ENCODE data around the gene MYO7A. TPM values are rescaled to one million over a fixed set of nuclear protein-coding genes. Genes with fewer than 3 reads are reported as not detected.

Gene MYO7A
- polyA plus RNA-seq, 3 donors = 2.7 to 6.1 (median 3.1) TPM

- DNase-seq (ENCODE audit: extremely low read depth in 1 of 11, low read depth in 9 of 11, low spot score in 4 of 11) = no peak
Measured at GRCh38 chr11:77141034-77141433, 13.0 kb downstream of the MYO7A start.

- DNase-seq (ENCODE audit: extremely low read depth in 1 of 11, low read depth in 9 of 11, low spot score in 4 of 11) = no peak
Measured at GRCh38 chr11:77141475-77141874, 13.4 kb downstream of the MYO7A start.

- no peak for DNase-seq (ENCODE audit: extremely low read depth in 1 of 11, low read depth in 9 of 11, low spot score in 4 of 11)
Measured at GRCh38 chr11:77142091-77142975, 14.3 kb downstream of the MYO7A start.

- no peak for DNase-seq (ENCODE audit: extremely low read depth in 1 of 11, low read depth in 9 of 11, low spot score in 4 of 11)
Measured at GRCh38 chr11:77143405-77144020, 15.5 kb downstream of the MYO7A start.

GRCh38 chr11:77144196-77144856 is 16.3 kb downstream of the MYO7A start:
- DNase-seq (ENCODE audit: extremely low read depth in 1 of 11, low read depth in 9 of 11, low spot score in 4 of 11) = no peak

GRCh38 chr11:77144857-77145428 is 16.9 kb downstream of the MYO7A start:
- DNase-seq (ENCODE audit: extremely low read depth in 1 of 11, low read depth in 9 of 11, low spot score in 4 of 11) = no peak

- DNase-seq (ENCODE audit: extremely low read depth in 1 of 11, low read depth in 9 of 11, low spot score in 4 of 11) = no peak
Measured at GRCh38 chr11:77146261-77147035, 18.4 kb downstream of the MYO7A start.

- DNase-seq (ENCODE audit: extremely low read depth in 1 of 11, low read depth in 9 of 11, low spot score in 4 of 11) = no peak
Measured at GRCh38 chr11:77147036-77147315, 18.9 kb downstream of the MYO7A start.

DNA sequence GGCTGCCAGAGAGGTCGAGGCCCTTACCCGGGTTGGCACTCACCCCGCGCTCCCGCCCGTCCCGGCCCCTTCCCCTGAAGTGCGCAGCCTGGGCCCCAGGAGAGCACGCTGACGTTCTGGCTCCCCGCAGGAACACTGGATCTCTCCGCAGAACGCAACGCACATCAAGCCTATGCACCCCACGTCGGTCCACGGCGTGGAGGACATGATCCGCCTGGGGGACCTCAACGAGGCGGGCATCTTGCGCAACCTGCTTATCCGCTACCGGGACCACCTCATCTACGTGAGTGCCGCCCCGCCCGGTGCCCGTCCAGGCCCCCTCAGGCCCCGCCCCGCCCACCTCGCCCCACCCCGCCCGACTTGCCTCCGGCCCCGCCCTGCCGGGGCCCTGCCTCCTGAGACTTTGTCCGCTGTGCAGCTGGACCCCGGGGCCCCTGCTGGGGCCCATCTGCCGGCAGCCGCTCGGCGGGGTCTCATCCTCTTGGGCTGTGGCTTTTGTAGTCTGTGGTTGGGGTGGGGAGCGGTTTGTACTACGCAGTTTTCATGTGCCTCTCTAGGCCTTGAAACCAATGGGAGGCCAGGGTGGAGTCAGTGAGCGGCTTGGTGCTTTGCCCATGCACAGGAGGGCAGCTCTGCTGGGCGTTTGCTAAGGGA is 19.7 kb downstream of the MYO7A start:
- DNase-seq (ENCODE audit: extremely low read depth in 1 of 11, low read depth in 9 of 11, low spot score in 4 of 11) = no peak

GRCh38 chr11:77148963-77149715 is 21.1 kb downstream of the MYO7A start:
- no peak for DNase-seq (ENCODE audit: extremely low read depth in 1 of 11, low read depth in 9 of 11, low spot score in 4 of 11)

GRCh38 chr11:77149716-77150392 is 21.8 kb downstream of the MYO7A start:
- DNase-seq (ENCODE audit: extremely low read depth in 1 of 11, low read depth in 9 of 11, low spot score in 4 of 11) = no peak

- DNase-seq (ENCODE audit: extremely low read depth in 1 of 11, low read depth in 9 of 11, low spot score in 4 of 11) = no peak
Measured at GRCh38 chr11:77150836-77151235, 22.8 kb downstream of the MYO7A start.

- no peak for DNase-seq (ENCODE audit: extremely low read depth in 1 of 11, low read depth in 9 of 11, low spot score in 4 of 11)
Measured at GRCh38 chr11:77151804-77152509, 23.9 kb downstream of the MYO7A start.

DNA sequence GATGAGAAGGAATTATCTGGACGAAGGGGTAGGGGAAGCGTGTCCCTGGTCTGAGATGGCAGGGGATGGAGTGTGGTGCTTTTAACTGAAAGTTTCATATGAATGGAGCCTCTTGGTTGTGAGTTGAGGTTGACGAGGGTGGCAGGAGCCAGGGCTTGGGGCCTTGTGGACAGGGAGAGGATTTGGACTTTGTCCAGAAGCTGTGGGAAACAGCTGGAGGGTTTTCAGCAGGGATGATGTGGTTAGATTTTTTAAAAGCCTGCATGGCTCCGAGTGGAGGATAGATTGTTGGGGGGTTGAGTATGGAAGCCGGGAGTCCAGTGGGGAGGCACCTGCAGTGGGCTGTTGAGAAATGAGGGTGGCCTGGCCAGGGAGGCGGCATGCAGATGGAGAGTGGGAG is 24.8 kb downstream of the MYO7A start:
- DNase-seq (ENCODE audit: extremely low read depth in 1 of 11, low read depth in 9 of 11, low spot score in 4 of 11) = no peak

GRCh38 chr11:77153276-77154185 is 25.5 kb downstream of the MYO7A start:
- DNase-seq (ENCODE audit: extremely low read depth in 1 of 11, low read depth in 9 of 11, low spot score in 4 of 11) = no peak
